Mammary epithelial cell (primary cell): ENCODE measurements around the gene AFAP1L2.

Experiments used
- CTCF ChIP-seq, 2 donors: IDR thresholded peaks in 1 of 2; conservative IDR thresholded peaks in 1 of 2; 2 replicates each; pipeline ENCODE4 v1.5.1; 2011 to 2012; ENCODE audit warnings: inconsistent platforms in 2 of 2, low read length in 2 of 2, mild to moderate bottlenecking in 2 of 2, control low read depth in 1 of 2, low read depth in 1 of 2; ENCODE audit not compliant: insufficient read depth in 1 of 2; ENCODE audit errors: extremely low read depth in 1 of 2
- EZH2 ChIP-seq: IDR thresholded peaks from 2 replicates; pipeline ENCODE4 v1.6.1; 2012; ENCODE audit warnings: low read length, inconsistent platforms, borderline replicate concordance

- no peak for TF ChIP-seq CTCF (conservative IDR thresholded peaks at IDR 0.05 in 1 of 2, IDR thresholded peaks at IDR 0.05 in 1 of 2; ENCODE audit: extremely low read depth in 1 of 2, insufficient read depth in 1 of 2, low read depth in 1 of 2, low read length in 2 of 2)
- no peak for TF ChIP-seq EZH2
These were observed 108.9 kb downstream of the AFAP1L2 start for GRCh38 chr10:114295393-114295792.
